Stimulated activated CD8-positive, alpha-beta memory T cell treated with anti-CD3 and anti-CD28 coated beads, Interleukin-12 subunit alpha, Interleukin-12 subunit beta, amount 100 ng/mL, for 4 hours (primary cell): ENCODE results near the gene CD320.
"Not testable (repeated sequence)": the region's sequence is repeated elsewhere in the genome, so short reads cannot be mapped to it uniquely, and the experiment has no call there.

Experiments
- DNase-seq: peaks from one replicate; pipeline ENCODE4 v3.0.0-alpha.2; 2020; ENCODE audit warnings: low read depth

CD320 gene

GRCh38 chr19:8308891-8309291 lies 733 bp upstream of the CD320 start:
- no peak for DNase-seq

GRCh38 chr19:8307400-8307964 lies 676 bp downstream of the CD320 start:
- DNase-seq: no peak

- DNase-seq: no peak
Observed at GRCh38 chr19:8306235-8307054, 1.7 kb downstream of the CD320 start.

GRCh38 chr19:8305798-8306197 lies 2.4 kb downstream of the CD320 start:
- DNase-seq: no peak

- no peak for DNase-seq
Observed at GRCh38 chr19:8304841-8305621, 3.1 kb downstream of the CD320 start.

GRCh38 chr19:8302734-8303133 lies 5.4 kb downstream of the CD320 start:
- no peak for DNase-seq

- no peak for DNase-seq
Observed at GRCh38 chr19:8302357-8302691, 5.8 kb downstream of the CD320 start.

GRCh38 chr19:8291337-8291736 lies 16.8 kb downstream of the CD320 start:
- DNase-seq: not testable (repeated sequence)

GRCh38 chr19:8276508-8276907 lies 31.6 kb downstream of the CD320 start:
- DNase-seq: not testable (repeated sequence)

- DNase-seq: no peak
Observed at GRCh38 chr19:8269724-8270123, 38.4 kb downstream of the CD320 start.

GRCh38 chr19:8265872-8266271 lies 42.3 kb downstream of the CD320 start:
- DNase-seq: no peak

GRCh38 chr19:8264248-8264647 lies 43.9 kb downstream of the CD320 start:
- not testable (repeated sequence) for DNase-seq

GRCh38 chr19:8262431-8262830 lies 45.7 kb downstream of the CD320 start:
- DNase-seq: no peak

GRCh38 chr19:8261881-8262280 lies 46.3 kb downstream of the CD320 start:
- DNase-seq: no peak

GRCh38 chr19:8261347-8261746 lies 46.8 kb downstream of the CD320 start:
- no peak for DNase-seq

GRCh38 chr19:8259922-8260247 lies 48.3 kb downstream of the CD320 start:
- DNase-seq: no peak

- no peak for DNase-seq
Observed at GRCh38 chr19:8259142-8259921, 48.8 kb downstream of the CD320 start.

- DNase-seq: no peak
Observed at GRCh38 chr19:8257052-8257443, 51.1 kb downstream of the CD320 start.

- no peak for DNase-seq
Observed at GRCh38 chr19:8256276-8257051, 51.7 kb downstream of the CD320 start.

- no peak for DNase-seq
Observed at GRCh38 chr19:8255426-8256125, 52.6 kb downstream of the CD320 start.
